ENCODE data around the gene TTN.
"Not testable (repeated sequence)": the region's sequence is repeated elsewhere in the genome, so short reads cannot be mapped to it uniquely, and the experiment has no call there.

Gene TTN

DNA sequence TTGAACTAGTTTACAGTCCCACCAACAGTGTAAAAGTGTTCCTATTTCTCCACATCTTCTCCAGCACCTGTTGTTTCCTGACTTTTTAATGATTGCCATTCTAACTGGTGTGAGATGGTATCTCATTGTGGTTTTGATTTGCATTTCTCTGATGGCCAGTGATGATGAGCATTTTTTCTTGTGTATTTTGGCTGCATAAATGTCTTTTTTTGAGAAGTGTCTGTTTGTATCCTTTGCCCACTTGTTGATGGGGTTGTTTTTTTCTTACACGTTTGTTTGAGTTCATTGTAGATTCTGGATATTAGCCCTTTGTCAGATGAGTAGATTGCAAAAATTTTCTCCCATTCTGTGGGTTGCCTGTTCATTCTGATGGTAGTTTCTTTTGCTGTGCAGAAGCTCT, 281.8 kb downstream of the TTN start:
- DNase-seq = not testable (repeated sequence)

GRCh38 chr2:178525010-178525409, 282.2 kb downstream of the TTN start:
- not testable (repeated sequence) for DNase-seq

- no peak for DNase-seq
Measured at GRCh38 chr2:178523596-178524134, 283.6 kb downstream of the TTN start.

DNA sequence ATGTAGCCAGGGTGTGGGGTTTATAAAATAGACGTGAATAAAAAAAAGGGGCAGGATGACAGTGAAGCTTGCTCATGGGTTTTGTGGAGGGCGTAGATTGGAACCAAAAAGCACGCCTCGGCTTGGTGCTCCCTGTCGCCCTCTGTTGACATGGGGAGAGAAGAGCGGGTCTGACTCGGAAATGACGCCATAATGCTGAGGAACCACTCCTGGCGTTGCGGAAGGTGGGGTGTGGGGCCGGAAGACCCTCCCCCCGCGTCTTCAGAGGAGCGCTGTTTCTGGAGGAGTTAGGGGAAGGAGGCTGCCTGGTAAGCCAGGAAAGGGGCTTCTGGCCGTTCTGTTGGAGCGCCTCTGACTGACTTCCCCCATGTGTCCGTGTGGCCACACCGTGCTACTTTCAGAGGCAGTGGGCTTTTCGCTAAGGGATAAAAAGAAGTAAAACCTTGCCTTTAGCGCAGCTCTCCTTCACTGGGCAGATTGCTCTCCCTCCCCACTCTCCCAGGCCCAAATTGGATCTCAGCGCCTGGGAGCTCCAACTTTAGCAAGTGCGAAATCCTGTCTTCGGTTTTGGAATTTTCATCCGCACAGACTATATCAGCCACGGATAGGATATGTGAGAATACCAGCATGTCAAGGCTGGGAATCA, 284.1 kb downstream of the TTN start:
- peak; percentile 53 for DNase-seq

DNA sequence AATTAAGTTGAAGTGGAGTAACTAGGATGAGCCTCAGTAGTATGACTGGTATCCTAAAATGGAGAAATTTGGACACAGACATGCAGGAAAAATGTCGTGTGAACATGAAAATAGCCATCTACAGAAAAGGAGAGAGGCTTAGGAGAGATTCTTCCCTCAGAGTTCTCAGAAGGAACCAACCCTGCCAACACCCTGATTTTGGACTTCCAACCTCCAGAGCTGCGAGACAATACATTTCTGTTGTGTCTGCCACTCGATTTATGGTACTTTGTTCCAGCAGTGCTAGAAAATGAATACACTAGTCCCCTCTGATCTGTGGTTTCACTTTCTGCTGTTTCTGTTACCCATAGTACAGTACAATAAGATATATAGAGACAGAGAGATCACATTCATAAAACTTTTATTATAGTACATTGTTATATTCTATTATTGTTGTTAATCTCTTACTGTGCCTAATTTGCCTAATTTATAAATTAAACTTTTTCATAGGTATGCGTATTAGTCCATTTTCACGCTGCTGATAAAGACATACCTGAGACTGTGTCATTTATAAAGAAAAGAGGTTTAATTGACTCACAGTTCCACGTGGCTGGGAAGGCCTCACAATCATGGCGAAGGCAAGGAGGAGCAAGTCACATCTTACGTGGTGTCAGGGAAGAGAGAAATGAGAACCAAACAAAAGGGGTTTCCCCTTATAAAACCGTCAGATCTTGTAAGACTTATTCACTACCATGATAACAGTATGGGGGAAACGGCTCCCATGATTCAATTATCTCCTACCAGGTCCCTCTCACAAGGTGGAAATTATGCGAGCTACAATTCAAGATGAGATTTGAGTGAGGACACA, 285.7 kb downstream of the TTN start:
- no peak for DNase-seq

- DNase-seq = no peak
Measured at GRCh38 chr2:178517496-178517895, 289.7 kb downstream of the TTN start.

- no peak for DNase-seq
Measured at GRCh38 chr2:178514664-178515063, 292.6 kb downstream of the TTN start.

GRCh38 chr2:178513876-178514275, 293.3 kb downstream of the TTN start:
- no peak for DNase-seq

DNA sequence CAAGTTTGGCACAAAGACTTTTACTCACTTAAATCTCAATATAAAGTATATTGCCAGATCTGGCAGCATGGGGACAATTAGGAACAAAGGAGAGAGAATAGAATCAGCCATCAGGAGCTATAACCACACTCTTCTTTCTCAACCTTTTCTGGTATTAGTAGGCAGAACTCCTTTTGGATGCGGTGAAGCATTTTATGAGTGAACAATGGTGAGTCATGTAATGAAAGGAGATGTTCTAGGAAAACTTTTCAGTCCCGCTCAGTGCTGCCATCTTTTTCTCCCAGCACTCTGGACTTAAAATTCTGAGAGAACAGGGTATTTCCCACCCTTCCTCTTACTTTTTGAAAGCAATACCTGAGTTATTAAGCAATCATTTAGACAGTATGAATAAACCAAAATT, 294.7 kb downstream of the TTN start:
- DNase-seq = no peak

GRCh38 chr2:178510384-178510783, 296.8 kb downstream of the TTN start:
- no peak for DNase-seq

DNA sequence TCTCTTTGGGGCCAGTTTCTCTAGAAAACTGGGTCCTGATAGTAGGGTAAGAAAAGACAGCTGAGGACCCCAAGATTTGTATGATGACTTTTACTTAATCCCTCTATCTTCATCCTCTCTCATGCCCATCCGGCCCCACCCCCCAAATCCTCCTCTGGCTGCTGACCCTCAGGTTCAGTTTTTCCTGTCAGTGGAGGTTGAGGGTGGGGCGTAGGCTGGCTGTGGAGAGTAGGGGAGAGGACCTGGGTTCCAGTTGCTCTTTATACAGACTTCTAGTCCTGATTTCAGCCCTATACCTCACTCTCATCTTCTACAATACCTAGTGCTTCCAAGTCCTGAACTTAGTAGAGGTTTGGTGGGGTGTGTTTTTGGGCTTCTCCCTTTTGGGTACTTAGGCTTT, 298.6 kb downstream of the TTN start:
- no peak for DNase-seq

DNA sequence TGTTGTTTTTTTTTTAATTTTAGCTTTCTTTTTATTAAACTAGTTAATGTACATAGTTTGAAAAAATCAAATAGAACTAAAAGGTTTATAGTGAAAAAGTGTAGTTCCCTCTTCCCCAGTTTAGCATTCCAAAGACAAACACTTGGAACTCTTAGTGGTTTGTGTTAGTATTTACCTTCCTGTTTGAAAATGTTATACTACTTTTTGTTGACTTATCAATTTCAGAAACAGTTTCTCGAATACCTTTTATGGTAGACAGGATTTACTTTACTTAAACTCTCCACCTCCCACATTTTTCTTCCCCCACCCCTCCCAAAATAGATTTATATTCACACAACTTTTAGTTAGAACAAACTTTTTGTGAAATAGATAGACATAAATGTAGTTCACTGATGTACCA, 300.3 kb downstream of the TTN start:
- no peak for DNase-seq

DNA sequence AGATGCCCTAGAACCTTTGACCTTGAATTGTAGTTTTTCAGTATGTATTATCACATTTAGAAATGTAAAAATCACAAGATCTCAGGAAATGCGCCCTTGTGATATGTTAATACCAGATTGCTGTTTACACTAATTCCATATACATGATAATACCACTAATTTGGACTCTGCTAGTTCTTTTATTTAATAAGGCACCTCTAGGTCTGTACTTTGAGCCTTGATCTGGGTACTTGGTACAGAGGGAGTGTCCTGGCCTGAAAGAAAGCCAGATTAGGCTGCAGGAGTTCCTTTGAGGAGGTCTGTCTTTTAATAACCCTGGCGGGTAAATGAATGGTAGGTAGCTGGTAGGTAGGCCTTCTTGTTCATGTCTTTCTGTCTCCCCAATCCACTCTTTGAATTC, 300.7 kb downstream of the TTN start:
- DNase-seq = no peak

DNA sequence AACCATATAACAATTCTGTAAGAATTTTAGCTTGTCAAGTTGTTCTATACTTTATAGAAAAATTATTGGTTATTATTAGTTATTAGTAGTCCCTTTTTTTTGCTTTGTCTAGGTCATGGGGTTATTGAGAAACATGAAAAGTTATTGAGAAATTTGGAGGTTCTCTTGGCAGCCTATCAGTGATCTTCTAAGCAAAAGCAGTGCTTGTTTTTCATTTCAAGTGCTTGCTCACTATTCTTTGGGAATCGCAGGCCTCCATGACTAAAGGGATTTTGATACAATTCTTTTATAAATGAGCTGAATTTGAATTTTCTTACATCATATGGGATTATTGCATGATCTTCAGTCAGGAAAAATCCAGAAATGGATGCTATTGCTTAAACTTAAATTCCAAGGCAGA, 301.1 kb downstream of the TTN start:
- DNase-seq = no peak

- DNase-seq = no peak
Measured at GRCh38 chr2:178502751-178503150, 304.5 kb downstream of the TTN start.

DNA sequence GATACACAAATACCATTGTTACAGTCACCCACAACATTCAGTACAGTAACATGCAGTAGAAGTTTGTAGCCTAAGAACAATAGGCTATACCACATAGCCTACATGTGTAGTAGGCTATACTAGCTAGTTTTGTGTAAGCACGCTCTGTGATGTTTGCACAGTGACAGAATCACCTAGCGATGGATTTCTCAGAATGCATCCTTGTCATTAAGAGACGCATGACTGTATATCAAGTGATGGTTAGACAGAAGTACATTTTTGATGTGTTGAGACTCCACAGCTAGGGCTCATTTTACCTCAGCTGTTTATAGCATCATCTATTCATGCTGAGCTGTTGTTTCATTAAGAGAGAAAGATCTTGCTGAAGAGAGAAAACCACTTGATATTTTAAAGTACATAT, 307.6 kb downstream of the TTN start:
- no peak for DNase-seq

DNA sequence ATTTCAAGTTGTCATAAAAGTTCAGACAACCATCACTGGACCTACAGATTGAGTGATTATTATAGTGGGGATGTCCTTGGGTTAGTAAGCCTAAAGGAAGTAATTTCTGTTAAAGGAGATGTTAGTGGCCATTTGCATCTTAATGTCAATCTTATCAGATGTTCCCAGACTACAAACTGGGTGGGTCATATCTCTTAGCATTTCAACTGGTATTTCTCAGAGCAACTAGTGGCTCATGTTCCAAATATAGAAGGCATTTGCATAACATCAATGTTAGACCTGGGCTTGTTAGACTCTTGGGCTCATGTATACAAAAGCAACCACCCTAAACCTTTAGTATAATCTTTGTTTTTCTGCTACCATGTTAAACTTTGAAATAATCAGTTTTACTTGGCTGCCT, 309.1 kb downstream of the TTN start:
- no peak for DNase-seq

GRCh38 chr2:178496049-178496448, 311.2 kb downstream of the TTN start:
- no peak for DNase-seq

DNA sequence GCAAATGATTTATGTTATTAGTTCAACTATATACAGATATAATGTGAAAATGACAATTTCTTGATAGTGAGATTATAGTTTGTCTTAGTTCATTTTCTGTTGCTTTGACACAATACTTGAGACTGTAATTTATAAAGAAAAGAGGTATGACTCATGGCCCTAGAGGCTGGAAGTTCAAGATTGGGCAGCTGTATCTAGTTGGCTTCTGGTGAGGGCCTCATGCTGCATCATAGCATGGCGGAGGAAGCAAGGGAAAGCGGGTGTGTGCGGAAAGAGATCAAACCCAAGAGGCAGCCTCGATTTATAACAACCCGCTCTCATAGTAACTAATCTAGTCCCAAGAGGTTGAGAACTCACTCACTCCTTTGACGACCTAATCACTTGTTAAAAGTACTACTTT, 315.6 kb downstream of the TTN start:
- DNase-seq = no peak

DNA sequence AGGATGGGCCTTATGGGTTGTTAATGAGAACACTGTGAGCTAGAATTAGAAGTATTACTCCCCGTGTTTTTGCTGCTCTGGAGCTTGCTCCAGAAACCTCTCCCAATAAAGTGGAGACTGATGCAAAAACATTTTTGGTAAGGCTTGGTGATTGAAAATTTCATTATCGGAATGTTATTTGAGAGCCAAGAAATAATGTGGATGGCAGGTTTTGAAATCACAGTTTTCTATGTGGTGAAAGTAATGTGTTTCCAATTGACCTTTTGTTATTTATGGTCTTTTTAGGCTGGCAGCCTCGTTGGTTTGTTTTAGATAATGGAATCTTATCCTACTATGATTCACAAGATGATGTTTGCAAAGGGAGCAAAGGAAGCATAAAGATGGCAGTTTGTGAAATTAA, 321.9 kb downstream of the TTN start:
- DNase-seq = no peak

DNA sequence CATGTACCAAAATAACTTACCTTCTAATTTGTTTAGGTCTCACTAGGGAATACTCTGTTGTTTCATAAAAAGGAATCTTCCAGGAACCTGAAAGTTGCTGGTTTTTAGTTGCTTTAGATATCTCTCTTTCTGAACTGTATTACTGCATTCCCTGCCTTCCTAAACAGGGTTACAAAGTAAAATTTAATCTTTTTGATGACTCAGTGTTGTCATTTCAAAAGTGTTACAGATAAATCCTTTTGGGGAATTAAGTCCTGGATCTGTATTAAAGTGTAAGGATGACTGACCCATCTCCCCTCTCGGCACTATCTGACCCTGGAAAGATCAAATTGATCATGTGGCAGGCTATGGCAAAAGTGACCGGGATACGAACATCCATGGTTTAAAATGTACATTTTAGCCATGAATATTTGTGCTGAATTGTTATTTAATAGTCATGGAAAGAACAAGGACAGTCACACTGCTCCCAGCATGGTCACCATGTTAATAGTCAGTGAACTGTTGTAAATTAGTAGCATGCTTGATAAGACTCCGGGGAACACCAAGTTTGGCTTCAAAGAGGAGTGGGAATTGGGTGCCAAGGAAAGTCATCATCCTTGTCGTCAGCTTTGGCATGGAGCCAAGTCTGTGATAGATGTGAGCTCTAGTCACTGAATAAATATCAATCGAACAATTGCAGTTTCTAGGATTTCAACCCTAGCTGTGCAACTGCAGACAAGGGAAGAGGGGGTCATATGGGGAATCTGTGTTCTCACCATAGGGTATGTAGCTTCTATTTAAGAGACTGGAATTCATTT, 322.8 kb downstream of the TTN start:
- DNase-seq = no peak

- no peak for DNase-seq
Measured at GRCh38 chr2:178482437-178482836, 324.8 kb downstream of the TTN start.
